Measurements from ENCODE around the gene PIGW.

- TF ChIP-seq CTCF (IDR thresholded peaks at IDR 0.05) (no peak), TEAD4 (CRISPR knock-in tag; IDR thresholded peaks at IDR 0.05) (no peak), ZBTB43 (CRISPR knock-in tag; IDR thresholded peaks at IDR 0.05) (no peak), JUN (CRISPR knock-in tag; IDR thresholded peaks at IDR 0.05) (no peak), TEAD1 (CRISPR knock-in tag; IDR thresholded peaks at IDR 0.05) (no peak), ZNF317 (CRISPR knock-in tag; IDR thresholded peaks at IDR 0.05; ENCODE audit: borderline replicate concordance, low read depth) (no peak)
These were observed 22.1 kb upstream of the PIGW start for GRCh38 chr17:36512641-36513040.

Data from WTC11 (cell line).